Measurements from ENCODE around the gene PLEK.
A peak's percentile ranks its signal among the peaks of the same experiment; 100 is the strongest.
"Not testable (repeated sequence)": the region's sequence is repeated elsewhere in the genome, so short reads cannot be mapped to it uniquely, and the experiment has no call there.

Gene PLEK

GRCh38 chr2:68385220-68385906 lies 20.3 kb downstream of the PLEK start:
- DNase-seq = peak in 2 of 5 experiments; percentile 40 to 74

GRCh38 chr2:68385907-68386287 lies 20.8 kb downstream of the PLEK start:
- no peak for DNase-seq

- no peak for DNase-seq
These were observed 21.3 kb downstream of the PLEK start for GRCh38 chr2:68386365-68386764.

GRCh38 chr2:68387408-68388350 lies 22.6 kb downstream of the PLEK start:
- peak in 2 of 5 experiments; percentile 18 to 31 for DNase-seq

GRCh38 chr2:68388358-68388757 lies 23.3 kb downstream of the PLEK start:
- DNase-seq = peak in 1 of 5 experiments; percentile 31

GRCh38 chr2:68388772-68389171 lies 23.7 kb downstream of the PLEK start:
- DNase-seq = no peak

- DNase-seq = no peak
These were observed 25.0 kb downstream of the PLEK start for GRCh38 chr2:68390114-68390513.

- no peak for DNase-seq
These were observed 25.5 kb downstream of the PLEK start for GRCh38 chr2:68390586-68390985.

- no peak for DNase-seq
These were observed 26.0 kb downstream of the PLEK start for GRCh38 chr2:68391099-68391498.

- DNase-seq = no peak
These were observed 26.8 kb downstream of the PLEK start for GRCh38 chr2:68391869-68392268.

GRCh38 chr2:68396093-68396492 lies 31.0 kb downstream of the PLEK start:
- no peak for DNase-seq

- DNase-seq = not testable (repeated sequence)
These were observed 32.7 kb downstream of the PLEK start for GRCh38 chr2:68397704-68398263.

- peak in 1 of 5 experiments; percentile 14 for DNase-seq
These were observed 38.1 kb downstream of the PLEK start for GRCh38 chr2:68403199-68403644.

- DNase-seq = no peak
These were observed 39.1 kb downstream of the PLEK start for GRCh38 chr2:68404164-68404563.

- DNase-seq = no peak
These were observed 40.1 kb downstream of the PLEK start for GRCh38 chr2:68404893-68405799.

GRCh38 chr2:68411397-68412126 lies 46.5 kb downstream of the PLEK start:
- DNase-seq = peak in 1 of 5 experiments; percentile 24

GRCh38 chr2:68412127-68412819 lies 47.2 kb downstream of the PLEK start:
- DNase-seq = no peak

GRCh38 chr2:68413466-68413865 lies 48.4 kb downstream of the PLEK start:
- no peak for DNase-seq

- no peak for DNase-seq
These were observed 49.4 kb downstream of the PLEK start for GRCh38 chr2:68414452-68414851.

- no peak for DNase-seq
These were observed 49.8 kb downstream of the PLEK start for GRCh38 chr2:68414876-68415275.

- DNase-seq = no peak
These were observed 50.4 kb downstream of the PLEK start for GRCh38 chr2:68415521-68415920.

All from T-helper 2 cell (primary cell).